Testis (tissue), 3 donors: ENCODE results near the gene TTLL3. TPM values are rescaled to one million over a fixed set of nuclear protein-coding genes. Genes with fewer than 3 reads are reported as not detected.

Experiments used
- DNase-seq: peaks from one replicate; pipeline ENCODE4 v3.0.0-alpha.2; 2019
- H3K27ac ChIP-seq, 2 donors: fragments of 200-600 bp; sonication (generic); one replicate each; pipeline ENCODE4 v1.5.1; 2019
- H3K27me3 ChIP-seq: fragments of 200-600 bp; sonication (generic); one replicate; pipeline ENCODE4 v1.5.1; 2019
- H3K36me3 ChIP-seq: fragments of 200-600 bp; sonication (generic); one replicate; pipeline ENCODE4 v1.5.1; 2017; ENCODE audit warnings: low read depth; ENCODE audit errors: missing control alignments
- H3K4me1 ChIP-seq: fragments of 200-600 bp; sonication (generic); one replicate; pipeline ENCODE4 v1.5.1; 2019
- H3K4me3 ChIP-seq, 2 donors: fragments of 200-600 bp; sonication (generic); one replicate each; pipeline ENCODE4 v1.5.1; 2017 to 2019
- H3K9me3 ChIP-seq: fragments of 200-600 bp; sonication (generic); one replicate; pipeline ENCODE4 v1.5.1; 2017
- CTCF ChIP-seq, 3 experiments: fragments of 450-650 bp in 2 of 3; fragments of 200-600 bp in 1 of 3; sonication (generic) in 1 of 3; IDR thresholded peaks; one replicate each; pipeline ENCODE4 v1.5.1; 2016 to 2019; ENCODE audit warnings: antibody characterized with exemption in 3 of 3, mild to moderate bottlenecking in 2 of 3, moderate library complexity in 1 of 3
- POLR2A ChIP-seq: fragments of 450-650 bp; IDR thresholded peaks from one replicate; pipeline ENCODE4 v1.6.1; 2017; ENCODE audit warnings: antibody characterized with exemption, mild to moderate bottlenecking, moderate library complexity
- WGBS, 2 donors: methylation state at CpG; one replicate each; pipeline ENCODE4 v1.1.5; 2018; 5-methylcytosine and 5-hydroxymethylcytosine counted together
- intact Hi-C: fragments of 100-400 bp; cut with DNase I; formaldehyde crosslinking; loops from one replicate; pipeline ENCODE4 v1.15.1; 2023; ENCODE audit warnings: low total_unique reads
- polyA plus RNA-seq: library from polyadenylated mRNA; stranded (reverse); fragments of 350-450 nt; fragmentation: Illumina TruSeq; extraction: RNeasy Lipid Tissue Mini Kit (QIAGEN cat#74804); gene quantifications from one replicate; pipeline ENCODE4 v1.2.3, GENCODE V29; 2014; ENCODE audit warnings: low read depth, low replicate concordance; ENCODE audit not compliant: insufficient read depth
- total RNA-seq, 2 donors: library from RNA; depleted of rRNA; stranded (reverse); fragments of >200 nt; gene quantifications; one replicate each; pipeline ENCODE4 v1.2.3, GENCODE V29; 2016

Gene TTLL3
- total and polyA plus RNA-seq, 3 donors from 2014 or later: 104 to 163 (median 142) TPM

DNA sequence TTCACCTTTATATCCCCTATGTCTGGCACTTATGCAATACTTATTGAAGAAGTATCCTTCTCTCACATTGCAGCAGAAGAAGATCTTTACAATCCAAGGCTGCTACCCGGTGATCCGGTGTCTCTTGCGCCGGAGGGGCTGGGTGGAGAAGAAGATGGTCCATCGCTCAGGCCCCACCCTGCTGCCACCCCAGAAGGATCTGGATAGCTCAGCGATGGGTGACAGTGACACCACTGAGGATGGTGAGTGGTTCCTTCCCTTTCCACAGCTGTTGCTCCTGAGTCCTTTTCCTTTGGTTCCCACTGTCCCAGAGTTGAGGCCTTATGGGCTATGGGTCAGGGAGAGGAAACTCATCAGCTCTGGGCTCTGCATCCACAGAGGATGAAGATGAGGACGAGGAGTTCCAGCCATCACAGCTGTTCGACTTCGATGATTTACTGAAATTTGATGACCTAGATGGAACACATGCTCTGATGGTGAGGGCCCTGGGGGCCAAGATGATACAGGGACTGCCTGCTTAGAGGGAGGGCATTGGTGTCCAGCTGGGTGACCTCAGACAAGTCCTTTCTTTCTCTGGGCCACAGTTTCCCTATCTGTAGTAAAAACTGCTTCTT lies 2.9 kb downstream of the TTLL3 start:
- Histone ChIP-seq H3K36me3 (no peaks in the 10 kb centered on the region), H3K4me1 (peaks cover 12% of the 10 kb centered on the region), H3K27me3 (no peaks in the 10 kb centered on the region), H3K4me3 (no peak overlapping the region), H3K27ac (no peak overlapping the region), H3K9me3 (no peaks in the 10 kb centered on the region)
- DNase-seq: no peak
- WGBS, 2 donors: 88 to 93% methylated on average over 8 to 9 of the region's 9 CpGs
- intact Hi-C loops: no loop called here
- no peak for TF ChIP-seq POLR2A
- no peak for TF ChIP-seq CTCF (IDR thresholded peaks at IDR 0.05)

DNA sequence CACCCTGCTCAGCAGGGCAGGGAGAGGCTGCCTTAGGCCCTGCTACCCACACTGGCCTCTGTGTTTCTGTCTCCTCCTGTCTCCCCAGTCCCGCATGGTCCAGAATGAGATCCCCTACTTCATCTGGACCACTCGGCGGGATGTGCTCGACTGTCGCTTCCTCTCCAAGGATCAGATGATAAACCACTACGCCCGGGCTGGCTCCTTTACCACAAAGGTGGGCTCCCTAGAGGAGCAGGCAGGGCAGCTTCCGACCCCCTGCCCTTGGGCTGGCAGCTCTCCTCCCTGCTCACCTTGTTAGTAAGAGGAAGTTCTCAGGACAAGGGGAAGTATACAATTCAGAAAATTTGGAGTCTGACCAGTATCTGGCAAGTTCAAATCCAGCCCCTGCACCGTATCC lies 5.9 kb downstream of the TTLL3 start:
- H3K4me1 ChIP-seq: peaks cover 1% of the 10 kb centered on the region
- no peaks in the 10 kb centered on the region for H3K9me3 ChIP-seq
- TF ChIP-seq POLR2A: no peak
- TF ChIP-seq CTCF (IDR thresholded peaks at IDR 0.05): no peak
- no peaks in the 10 kb centered on the region for H3K36me3 ChIP-seq
- intact Hi-C loops: no loop called here
- H3K27ac ChIP-seq: no peak overlapping the region
- H3K27me3 ChIP-seq: no peaks in the 10 kb centered on the region
- WGBS, 2 donors: 87 to 89% methylated on average over 9 of the region's 9 CpGs
- H3K4me3 ChIP-seq: no peak overlapping the region
- no peak for DNase-seq

- 90 to 98% methylated on average over 6 of the region's 6 CpGs for WGBS, 2 donors
- intact Hi-C loops: no loop called here
- TF ChIP-seq CTCF (IDR thresholded peaks at IDR 0.05) (no peak), POLR2A (no peak)
- H3K4me3 ChIP-seq: no peak overlapping the region
- no peak for DNase-seq
- H3K4me1 ChIP-seq: no peaks in the 10 kb centered on the region
- no peaks in the 10 kb centered on the region for H3K9me3 ChIP-seq
- H3K27me3 ChIP-seq: no peaks in the 10 kb centered on the region
- H3K27ac ChIP-seq: no peak overlapping the region
- no peaks in the 10 kb centered on the region for H3K36me3 ChIP-seq
Measured at GRCh38 chr3:9817436-9817835, 7.4 kb downstream of the TTLL3 start.

GRCh38 chr3:9818666-9819335 lies 8.7 kb downstream of the TTLL3 start:
- TF ChIP-seq CTCF (IDR thresholded peaks at IDR 0.05) (no peak), POLR2A (no peak)
- no peaks in the 10 kb centered on the region for H3K27me3 ChIP-seq
- no peaks in the 10 kb centered on the region for H3K9me3 ChIP-seq
- WGBS, 2 donors: 92% methylated on average over 6 of the region's 7 CpGs
- DNase-seq: no peak
- intact Hi-C loops: no loop called here
- H3K4me1 ChIP-seq: no peaks in the 10 kb centered on the region
- H3K27ac ChIP-seq: no peak overlapping the region
- no peak overlapping the region for H3K4me3 ChIP-seq
- H3K36me3 ChIP-seq: no peaks in the 10 kb centered on the region

DNA sequence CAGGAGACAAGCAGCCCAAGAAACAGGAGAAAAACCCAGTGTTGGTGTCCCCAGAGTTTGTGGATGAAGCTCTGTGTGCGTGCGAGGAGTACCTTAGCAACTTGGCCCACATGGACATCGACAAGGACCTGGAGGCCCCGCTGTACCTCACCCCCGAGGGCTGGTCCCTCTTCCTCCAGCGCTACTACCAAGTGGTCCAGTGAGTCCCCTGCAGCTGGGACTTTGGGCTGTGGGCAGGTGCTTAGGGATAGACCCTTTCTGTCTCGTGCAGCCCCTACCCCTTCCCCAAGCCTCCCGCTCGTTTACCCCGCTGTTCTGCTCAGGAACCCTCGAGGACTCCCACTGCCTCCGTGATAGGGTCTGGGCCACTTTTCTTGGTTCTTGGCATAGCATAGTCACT lies 10.5 kb downstream of the TTLL3 start:
- no peaks in the 10 kb centered on the region for H3K9me3 ChIP-seq
- WGBS, 2 donors: 85 to 91% methylated on average over 12 of the region's 12 CpGs
- no peaks in the 10 kb centered on the region for H3K36me3 ChIP-seq
- TF ChIP-seq CTCF (IDR thresholded peaks at IDR 0.05) (no peak), POLR2A (no peak)
- no peaks in the 10 kb centered on the region for H3K4me1 ChIP-seq
- no peak for DNase-seq
- no peak overlapping the region for H3K27ac ChIP-seq
- no peaks in the 10 kb centered on the region for H3K27me3 ChIP-seq
- no peak overlapping the region for H3K4me3 ChIP-seq
- intact Hi-C loops: no loop called here
